ENCODE measurements around the gene KCNQ1OT1. TPM values are rescaled to one million over a fixed set of nuclear protein-coding genes. Genes with fewer than 3 reads are reported as not detected.

KCNQ1OT1 gene
- total RNA-seq, 1 experiment from 2014 or later, result 1.3 TPM

GRCh38 chr11:2716376-2717095, 16.7 kb upstream of the KCNQ1OT1 start:
- intact Hi-C loops (cut with micrococcal nuclease), result no loop called here
- H3K4me3 Mint-ChIP-seq (ENCODE audit: unreplicated experiment), result no peak overlapping the region
- no TSS peak for BruUV-seq (replicated peaks)
- H3K27ac Mint-ChIP-seq (ENCODE audit: low read depth, unreplicated experiment), result no peak overlapping the region
- TF ChIP-seq, protein P1, sequence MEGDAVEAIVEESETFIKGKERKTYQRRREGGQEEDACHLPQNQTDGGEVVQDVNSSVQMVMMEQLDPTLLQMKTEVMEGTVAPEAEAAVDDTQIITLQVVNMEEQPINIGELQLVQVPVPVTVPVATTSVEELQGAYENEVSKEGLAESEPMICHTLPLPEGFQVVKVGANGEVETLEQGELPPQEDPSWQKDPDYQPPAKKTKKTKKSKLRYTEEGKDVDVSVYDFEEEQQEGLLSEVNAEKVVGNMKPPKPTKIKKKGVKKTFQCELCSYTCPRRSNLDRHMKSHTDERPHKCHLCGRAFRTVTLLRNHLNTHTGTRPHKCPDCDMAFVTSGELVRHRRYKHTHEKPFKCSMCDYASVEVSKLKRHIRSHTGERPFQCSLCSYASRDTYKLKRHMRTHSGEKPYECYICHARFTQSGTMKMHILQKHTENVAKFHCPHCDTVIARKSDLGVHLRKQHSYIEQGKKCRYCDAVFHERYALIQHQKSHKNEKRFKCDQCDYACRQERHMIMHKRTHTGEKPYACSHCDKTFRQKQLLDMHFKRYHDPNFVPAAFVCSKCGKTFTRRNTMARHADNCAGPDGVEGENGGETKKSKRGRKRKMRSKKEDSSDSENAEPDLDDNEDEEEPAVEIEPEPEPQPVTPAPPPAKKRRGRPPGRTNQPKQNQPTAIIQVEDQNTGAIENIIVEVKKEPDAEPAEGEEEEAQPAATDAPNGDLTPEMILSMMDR (IDR thresholded peaks at IDR 0.05; ENCODE audit: unreplicated experiment), result no peak
- no peaks in the 10 kb centered on the region for H3K36me3 Mint-ChIP-seq (ENCODE audit: insufficient read depth, unreplicated experiment)
- peaks cover 18% of the 10 kb centered on the region for H3K27me3 Mint-ChIP-seq (ENCODE audit: insufficient read depth, unreplicated experiment)
- CTCF ChIA-PET, result no interaction called here
- DNase-seq (ENCODE audit: unreplicated experiment), result no peak
- no peaks in the 10 kb centered on the region for H3K4me1 Mint-ChIP-seq (ENCODE audit: insufficient read depth, unreplicated experiment)
- no peaks in the 10 kb centered on the region for H3K9me3 Mint-ChIP-seq (ENCODE audit: unreplicated experiment)
- POLR2A ChIA-PET, result no interaction called here

DNA sequence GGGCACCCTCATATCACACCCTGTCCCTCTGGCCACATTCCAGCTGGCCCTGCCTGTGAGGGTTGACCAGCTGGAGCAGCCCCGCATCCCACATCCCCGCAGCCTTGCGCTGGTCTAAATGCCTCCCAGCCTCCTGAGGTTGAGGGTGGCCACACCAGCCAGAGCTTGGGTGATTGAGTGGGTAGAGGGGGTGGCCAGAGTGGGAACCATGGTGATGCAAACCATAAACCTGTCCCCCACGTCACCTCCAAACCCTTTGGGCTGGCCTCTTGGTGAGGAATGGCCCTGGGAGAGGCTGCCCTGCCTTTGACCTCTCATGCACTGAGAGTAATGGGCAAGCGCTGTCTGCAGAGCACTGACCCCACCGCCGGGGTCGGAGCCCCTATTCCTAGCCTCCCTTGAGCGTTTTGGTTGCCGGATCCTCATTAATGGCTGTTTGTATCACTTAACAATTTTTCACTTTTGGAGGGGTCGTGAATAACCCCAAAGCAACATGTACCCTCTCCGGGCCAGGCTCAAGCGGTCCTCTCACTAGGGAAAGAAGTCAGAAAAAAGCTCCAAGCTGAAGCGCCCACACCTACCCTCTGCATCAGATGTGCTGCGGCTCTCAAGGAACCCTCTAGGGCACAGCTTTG, 16.0 kb upstream of the KCNQ1OT1 start:
- DNase-seq (ENCODE audit: unreplicated experiment), result no peak
- no peaks in the 10 kb centered on the region for H3K36me3 Mint-ChIP-seq (ENCODE audit: insufficient read depth, unreplicated experiment)
- BruUV-seq (replicated peaks), result no TSS peak
- no peak overlapping the region for H3K4me3 Mint-ChIP-seq (ENCODE audit: unreplicated experiment)
- CTCF ChIA-PET, result no interaction called here
- no peaks in the 10 kb centered on the region for H3K9me3 Mint-ChIP-seq (ENCODE audit: unreplicated experiment)
- TF ChIP-seq, protein P1 (IDR thresholded peaks at IDR 0.05; ENCODE audit: unreplicated experiment), result no peak
- POLR2A ChIA-PET, result no interaction called here
- H3K4me1 Mint-ChIP-seq (ENCODE audit: insufficient read depth, unreplicated experiment), result no peaks in the 10 kb centered on the region
- H3K27me3 Mint-ChIP-seq (ENCODE audit: insufficient read depth, unreplicated experiment), result peaks cover 25% of the 10 kb centered on the region
- H3K27ac Mint-ChIP-seq (ENCODE audit: low read depth, unreplicated experiment), result no peak overlapping the region
- intact Hi-C loops (cut with micrococcal nuclease), result no loop called here

DNA sequence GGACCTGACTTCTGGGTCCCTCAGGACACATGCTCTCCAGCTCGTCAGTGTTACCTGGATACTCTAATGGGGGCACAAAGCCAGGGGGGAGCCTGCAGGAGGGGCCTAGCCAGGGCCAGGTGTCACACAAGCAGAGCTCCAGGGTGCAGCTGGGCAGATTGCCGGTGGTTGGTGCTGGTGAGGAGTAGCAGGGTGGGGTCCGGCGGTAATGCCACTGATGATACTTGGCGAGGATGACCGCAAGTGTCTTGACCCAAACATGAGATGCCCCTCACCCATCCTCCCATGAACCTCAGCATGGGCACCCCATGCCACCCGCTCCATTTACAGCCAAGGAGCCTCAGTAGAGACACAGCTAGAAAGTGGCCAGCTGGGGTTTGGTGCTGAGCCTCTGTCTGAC, 15.1 kb upstream of the KCNQ1OT1 start:
- Mint-ChIP-seq H3K27ac (ENCODE audit: low read depth, unreplicated experiment) (peak overlapping the region; percentile 63), H3K9me3 (ENCODE audit: unreplicated experiment) (no peaks in the 10 kb centered on the region), H3K4me3 (ENCODE audit: unreplicated experiment) (no peak overlapping the region), H3K27me3 (ENCODE audit: insufficient read depth, unreplicated experiment) (peaks cover 35% of the 10 kb centered on the region), H3K36me3 (ENCODE audit: insufficient read depth, unreplicated experiment) (no peaks in the 10 kb centered on the region), H3K4me1 (ENCODE audit: insufficient read depth, unreplicated experiment) (no peaks in the 10 kb centered on the region)
- no peak for DNase-seq (ENCODE audit: unreplicated experiment)
- intact Hi-C loops (cut with micrococcal nuclease), result no loop called here
- ChIA-PET CTCF (no interaction called here), POLR2A (interaction anchor here (0.8 kb wide), 1 partner anchor 13 kb away, joined by 4 read pairs; no protein-coding TSS in a partner anchor)
- TF ChIP-seq, protein P1 (IDR thresholded peaks at IDR 0.05; ENCODE audit: unreplicated experiment), result no peak
- no TSS peak for BruUV-seq (replicated peaks)

- Mint-ChIP-seq H3K27ac (ENCODE audit: low read depth, unreplicated experiment) (no peak overlapping the region), H3K9me3 (ENCODE audit: unreplicated experiment) (no peaks in the 10 kb centered on the region), H3K4me3 (ENCODE audit: unreplicated experiment) (no peak overlapping the region), H3K36me3 (ENCODE audit: insufficient read depth, unreplicated experiment) (no peaks in the 10 kb centered on the region), H3K4me1 (ENCODE audit: insufficient read depth, unreplicated experiment) (no peaks in the 10 kb centered on the region), H3K27me3 (ENCODE audit: insufficient read depth, unreplicated experiment) (peaks cover 36% of the 10 kb centered on the region)
- no TSS peak for BruUV-seq (replicated peaks)
- intact Hi-C loops (cut with micrococcal nuclease), result no loop called here
- POLR2A ChIA-PET, result interaction anchor here (0.8 kb wide), 1 partner anchor 13 kb away, joined by 4 read pairs; no protein-coding TSS in a partner anchor
- TF ChIP-seq, protein P1 (IDR thresholded peaks at IDR 0.05; ENCODE audit: unreplicated experiment), result no peak
- CTCF ChIA-PET, result interaction anchor here (0.6 kb wide), 1 partner anchor 10 kb away, joined by 3 read pairs; no protein-coding TSS in a partner anchor
- no peak for DNase-seq (ENCODE audit: unreplicated experiment)
Measured at GRCh38 chr11:2714463-2714800, 14.6 kb upstream of the KCNQ1OT1 start.
